ENCODE measurements around the gene METTL16. TPM values are rescaled to one million over a fixed set of nuclear protein-coding genes. Genes with fewer than 3 reads are reported as not detected.
"Not testable (repeated sequence)": the region's sequence is repeated elsewhere in the genome, so short reads cannot be mapped to it uniquely, and the experiment has no call there.

The METTL16 gene
- polyA plus RNA-seq, 4 donors = 10.7 to 25.2 (median 12.9) TPM

GRCh38 chr17:2489286-2489685, 22.4 kb downstream of the METTL16 start:
- DNase-seq; H3K27me3 ChIP-seq (ENCODE audit: control insufficient read depth in 3 of 3, insufficient read depth in 3 of 3, low read length in 3 of 3); H3K4me1 ChIP-seq (ENCODE audit: control insufficient read depth in 3 of 3, insufficient read depth in 2 of 3, low read depth in 1 of 3, low read length in 2 of 3); H3K9me3 ChIP-seq (ENCODE audit: control insufficient read depth in 2 of 2, insufficient read depth in 1 of 2, low read depth in 1 of 2, low read length in 1 of 2); FAIRE-seq; H3K27ac ChIP-seq (ENCODE audit: low read depth in 1 of 3, low read length in 2 of 3); H3K4me3 ChIP-seq (ENCODE audit: low read depth in 1 of 3, low read length in 3 of 3): not testable (repeated sequence)
- H3K36me3 ChIP-seq (ENCODE audit: control insufficient read depth in 3 of 3, insufficient read depth in 2 of 3, low read depth in 1 of 3, low read length in 3 of 3) = peaks cover 0 to 21% (median 0%) of the 10 kb centered on the region in 3 donors
- 93 to 96% (median 95%) methylated on average over 15 of the region's 15 CpGs for WGBS, 3 donors

- no peaks in the 10 kb centered on the region for H3K27me3 ChIP-seq (ENCODE audit: control insufficient read depth in 3 of 3, insufficient read depth in 3 of 3, low read length in 3 of 3)
- FAIRE-seq (no peak), DNase-seq (no peak)
- H3K27ac ChIP-seq (ENCODE audit: low read depth in 1 of 3, low read length in 2 of 3) = no peak overlapping the region
- H3K9me3 ChIP-seq (ENCODE audit: control insufficient read depth in 2 of 2, insufficient read depth in 1 of 2, low read depth in 1 of 2, low read length in 1 of 2) = no peaks in the 10 kb centered on the region
- peaks cover 0 to 17% (median 0%) of the 10 kb centered on the region in 3 donors for H3K36me3 ChIP-seq (ENCODE audit: control insufficient read depth in 3 of 3, insufficient read depth in 2 of 3, low read depth in 1 of 3, low read length in 3 of 3)
- WGBS, 3 donors = 77 to 95% (median 82%) methylated on average over 5 to 6 of the region's 6 CpGs
- H3K4me1 ChIP-seq (ENCODE audit: control insufficient read depth in 3 of 3, insufficient read depth in 2 of 3, low read depth in 1 of 3, low read length in 2 of 3) = peaks cover 0 to 13% (median 3%) of the 10 kb centered on the region in 3 donors
- no peak overlapping the region for H3K4me3 ChIP-seq (ENCODE audit: low read depth in 1 of 3, low read length in 3 of 3)
Observed at GRCh38 chr17:2487306-2487705, 24.4 kb downstream of the METTL16 start.

- peaks cover 0 to 17% (median 0%) of the 10 kb centered on the region in 3 donors for H3K36me3 ChIP-seq (ENCODE audit: control insufficient read depth in 3 of 3, insufficient read depth in 2 of 3, low read depth in 1 of 3, low read length in 3 of 3)
- DNase-seq; H3K27ac ChIP-seq (ENCODE audit: low read depth in 1 of 3, low read length in 2 of 3); H3K4me3 ChIP-seq (ENCODE audit: low read depth in 1 of 3, low read length in 3 of 3); H3K9me3 ChIP-seq (ENCODE audit: control insufficient read depth in 2 of 2, insufficient read depth in 1 of 2, low read depth in 1 of 2, low read length in 1 of 2); H3K27me3 ChIP-seq (ENCODE audit: control insufficient read depth in 3 of 3, insufficient read depth in 3 of 3, low read length in 3 of 3); FAIRE-seq: not testable (repeated sequence)
- WGBS, 3 donors = 93 to 100% (median 97%) methylated on average over 4 of the region's 4 CpGs
- peaks cover 0 to 15% (median 3%) of the 10 kb centered on the region in 3 donors for H3K4me1 ChIP-seq (ENCODE audit: control insufficient read depth in 3 of 3, insufficient read depth in 2 of 3, low read depth in 1 of 3, low read length in 2 of 3)
Observed at GRCh38 chr17:2486709-2487108, 25.0 kb downstream of the METTL16 start.

- peak overlapping the region in 2 of 3 donors; percentile 50 to 86 for H3K27ac ChIP-seq (ENCODE audit: low read depth in 1 of 3, low read length in 2 of 3)
- FAIRE-seq = no peak
- 54 to 70% (median 68%) methylated on average over 10 of the region's 10 CpGs for WGBS, 3 donors
- peak in 1 of 2 donors; percentile 79 for DNase-seq
- no peaks in the 10 kb centered on the region for H3K27me3 ChIP-seq (ENCODE audit: control insufficient read depth in 3 of 3, insufficient read depth in 3 of 3, low read length in 3 of 3)
- no peaks in the 10 kb centered on the region for H3K9me3 ChIP-seq (ENCODE audit: control insufficient read depth in 2 of 2, insufficient read depth in 1 of 2, low read depth in 1 of 2, low read length in 1 of 2)
- H3K4me3 ChIP-seq (ENCODE audit: low read depth in 1 of 3, low read length in 3 of 3) = no peak overlapping the region
- peaks cover 0 to 15% (median 3%) of the 10 kb centered on the region in 3 donors for H3K4me1 ChIP-seq (ENCODE audit: control insufficient read depth in 3 of 3, insufficient read depth in 2 of 3, low read depth in 1 of 3, low read length in 2 of 3)
- peaks cover 0 to 17% (median 0%) of the 10 kb centered on the region in 3 donors for H3K36me3 ChIP-seq (ENCODE audit: control insufficient read depth in 3 of 3, insufficient read depth in 2 of 3, low read depth in 1 of 3, low read length in 3 of 3)
Observed at GRCh38 chr17:2485970-2486369, 25.7 kb downstream of the METTL16 start.

GRCh38 chr17:2485543-2485942, 26.1 kb downstream of the METTL16 start:
- H3K4me3 ChIP-seq (ENCODE audit: low read depth in 1 of 3, low read length in 3 of 3) = no peak overlapping the region

GRCh38 chr17:2484876-2485275, 26.8 kb downstream of the METTL16 start:
- H3K36me3 ChIP-seq (ENCODE audit: control insufficient read depth in 3 of 3, insufficient read depth in 2 of 3, low read depth in 1 of 3, low read length in 3 of 3) = peaks cover 0 to 20% (median 0%) of the 10 kb centered on the region in 3 donors
- 93 to 94% (median 93%) methylated on average over 8 of the region's 8 CpGs for WGBS, 3 donors
- DNase-seq (no peak), FAIRE-seq (no peak)
- no peaks in the 10 kb centered on the region for H3K9me3 ChIP-seq (ENCODE audit: control insufficient read depth in 2 of 2, insufficient read depth in 1 of 2, low read depth in 1 of 2, low read length in 1 of 2)
- no peak overlapping the region for H3K4me3 ChIP-seq (ENCODE audit: low read depth in 1 of 3, low read length in 3 of 3)
- H3K4me1 ChIP-seq (ENCODE audit: control insufficient read depth in 3 of 3, insufficient read depth in 2 of 3, low read depth in 1 of 3, low read length in 2 of 3) = peaks cover 0 to 15% (median 3%) of the 10 kb centered on the region in 3 donors
- H3K27me3 ChIP-seq (ENCODE audit: control insufficient read depth in 3 of 3, insufficient read depth in 3 of 3, low read length in 3 of 3) = no peaks in the 10 kb centered on the region
- H3K27ac ChIP-seq (ENCODE audit: low read depth in 1 of 3, low read length in 2 of 3) = no peak overlapping the region

More at GRCh38 chr17:2485543-2485942, 26.1 kb downstream of the METTL16 start:
- FAIRE-seq (no peak), DNase-seq (peak in 1 of 2 donors; percentile 20)
- Histone ChIP-seq H3K27me3 (ENCODE audit: control insufficient read depth in 3 of 3, insufficient read depth in 3 of 3, low read length in 3 of 3) (no peaks in the 10 kb centered on the region), H3K9me3 (ENCODE audit: control insufficient read depth in 2 of 2, insufficient read depth in 1 of 2, low read depth in 1 of 2, low read length in 1 of 2) (no peaks in the 10 kb centered on the region), H3K4me1 (ENCODE audit: control insufficient read depth in 3 of 3, insufficient read depth in 2 of 3, low read depth in 1 of 3, low read length in 2 of 3) (peaks cover 0 to 15% (median 3%) of the 10 kb centered on the region in 3 donors), H3K27ac (ENCODE audit: low read depth in 1 of 3, low read length in 2 of 3) (peak overlapping the region in 2 of 3 donors; percentile 50 to 86), H3K36me3 (ENCODE audit: control insufficient read depth in 3 of 3, insufficient read depth in 2 of 3, low read depth in 1 of 3, low read length in 3 of 3) (peaks cover 0 to 20% (median 0%) of the 10 kb centered on the region in 3 donors)
- WGBS, 3 donors = 69 to 88% (median 75%) methylated on average over 5 of the region's 5 CpGs

GRCh38 chr17:2483084-2483483, 28.6 kb downstream of the METTL16 start:
- WGBS, 3 donors = 76 to 89% (median 86%) methylated on average over 1 of the region's 1 CpG

GRCh38 chr17:2482218-2482617, 29.5 kb downstream of the METTL16 start:
- DNase-seq = peak; percentile 6 to 25

More at GRCh38 chr17:2483084-2483483, 28.6 kb downstream of the METTL16 start:
- DNase-seq (no peak), FAIRE-seq (peak; percentile 81)
- Histone ChIP-seq H3K4me1 (ENCODE audit: control insufficient read depth in 3 of 3, insufficient read depth in 2 of 3, low read depth in 1 of 3, low read length in 2 of 3) (peaks cover 0 to 15% (median 3%) of the 10 kb centered on the region in 3 donors), H3K36me3 (ENCODE audit: control insufficient read depth in 3 of 3, insufficient read depth in 2 of 3, low read depth in 1 of 3, low read length in 3 of 3) (peaks cover 0 to 20% (median 0%) of the 10 kb centered on the region in 3 donors), H3K27ac (ENCODE audit: low read depth in 1 of 3, low read length in 2 of 3) (no peak overlapping the region), H3K4me3 (ENCODE audit: low read depth in 1 of 3, low read length in 3 of 3) (no peak overlapping the region), H3K27me3 (ENCODE audit: control insufficient read depth in 3 of 3, insufficient read depth in 3 of 3, low read length in 3 of 3) (no peaks in the 10 kb centered on the region), H3K9me3 (ENCODE audit: control insufficient read depth in 2 of 2, insufficient read depth in 1 of 2, low read depth in 1 of 2, low read length in 1 of 2) (no peaks in the 10 kb centered on the region)

More at GRCh38 chr17:2482218-2482617, 29.5 kb downstream of the METTL16 start:
- peaks cover 0 to 16% (median 0%) of the 10 kb centered on the region in 3 donors for H3K36me3 ChIP-seq (ENCODE audit: control insufficient read depth in 3 of 3, insufficient read depth in 2 of 3, low read depth in 1 of 3, low read length in 3 of 3)
- FAIRE-seq = no peak
- no peaks in the 10 kb centered on the region for H3K9me3 ChIP-seq (ENCODE audit: control insufficient read depth in 2 of 2, insufficient read depth in 1 of 2, low read depth in 1 of 2, low read length in 1 of 2)
- peaks cover 0 to 15% (median 3%) of the 10 kb centered on the region in 3 donors for H3K4me1 ChIP-seq (ENCODE audit: control insufficient read depth in 3 of 3, insufficient read depth in 2 of 3, low read depth in 1 of 3, low read length in 2 of 3)
- WGBS, 3 donors = 44 to 54% (median 48%) methylated on average over 7 of the region's 7 CpGs
- H3K27me3 ChIP-seq (ENCODE audit: control insufficient read depth in 3 of 3, insufficient read depth in 3 of 3, low read length in 3 of 3) = no peaks in the 10 kb centered on the region
- H3K4me3 ChIP-seq (ENCODE audit: low read depth in 1 of 3, low read length in 3 of 3) = no peak overlapping the region
- peak overlapping the region in 1 of 3 donors; percentile 54 for H3K27ac ChIP-seq (ENCODE audit: low read depth in 1 of 3, low read length in 2 of 3)

All from small intestine (tissue), 7 donors.